ENCODE data around the gene RAD51C. TPM values are rescaled to one million over a fixed set of nuclear protein-coding genes. Genes with fewer than 3 reads are reported as not detected.
A peak's percentile ranks its signal among the peaks of the same experiment; 100 is the strongest.
"Not testable (repeated sequence)": the region's sequence is repeated elsewhere in the genome, so short reads cannot be mapped to it uniquely, and the experiment has no call there.

The RAD51C gene
- total and polyA plus RNA-seq, 2 donors, result 26.7 to 33.7 TPM

DNA sequence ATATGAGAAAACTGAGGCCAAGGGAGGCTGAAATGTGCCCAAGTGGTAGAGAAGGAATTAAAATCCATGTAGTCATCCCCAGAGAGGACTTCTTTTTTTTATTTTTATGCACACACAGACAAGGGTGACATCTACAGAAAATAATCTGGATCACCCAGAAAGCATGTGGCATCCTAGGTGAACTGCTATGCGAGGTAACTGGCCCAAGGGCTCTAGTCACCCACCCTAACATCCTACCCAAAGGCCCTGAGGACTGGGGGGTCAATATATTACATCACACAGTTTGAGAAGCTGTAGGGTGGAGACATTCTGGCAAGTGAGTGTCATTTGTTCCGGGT, 23.8 kb upstream of the RAD51C start:
- 86% methylated on average over 2 of the region's 2 CpGs for WGBS
- Histone ChIP-seq H3K4me1 (ENCODE audit: insufficient read depth) (peaks cover 2% of the 10 kb centered on the region), H3K27ac (ENCODE audit: low read depth) (no peak overlapping the region), H3K4me3 (ENCODE audit: low read depth, low read length) (no peak overlapping the region), H3K36me3 (ENCODE audit: insufficient read depth) (no peaks in the 10 kb centered on the region)
- DNase-seq (ENCODE audit: extremely low spot score), result no peak

DNA sequence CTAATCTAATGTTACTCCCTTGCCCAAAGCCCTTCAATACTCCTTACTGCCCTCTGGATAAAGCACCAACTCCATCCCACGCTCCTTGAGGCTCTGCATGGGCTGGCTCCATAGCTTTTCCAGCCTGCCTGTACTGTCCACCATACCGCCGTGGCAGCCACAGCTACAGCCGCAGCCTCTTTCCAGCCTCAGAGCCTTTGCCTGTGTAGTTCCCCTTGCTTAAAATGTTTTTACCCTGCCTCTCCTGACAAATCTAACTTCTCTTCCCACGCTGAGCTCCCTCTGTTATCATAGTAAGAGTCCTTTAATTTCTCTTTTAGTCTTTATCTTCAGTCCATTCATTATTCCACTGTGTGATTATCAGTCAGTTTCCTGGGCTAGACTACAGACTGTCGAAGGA, 22.5 kb upstream of the RAD51C start:
- Histone ChIP-seq H3K36me3 (ENCODE audit: insufficient read depth) (no peaks in the 10 kb centered on the region), H3K4me3 (ENCODE audit: low read depth, low read length) (no peak overlapping the region), H3K27ac (ENCODE audit: low read depth) (no peak overlapping the region), H3K4me1 (ENCODE audit: insufficient read depth) (peaks cover 2% of the 10 kb centered on the region)
- no peak for DNase-seq (ENCODE audit: extremely low spot score)
- 42% methylated on average over 6 of the region's 6 CpGs for WGBS

DNA sequence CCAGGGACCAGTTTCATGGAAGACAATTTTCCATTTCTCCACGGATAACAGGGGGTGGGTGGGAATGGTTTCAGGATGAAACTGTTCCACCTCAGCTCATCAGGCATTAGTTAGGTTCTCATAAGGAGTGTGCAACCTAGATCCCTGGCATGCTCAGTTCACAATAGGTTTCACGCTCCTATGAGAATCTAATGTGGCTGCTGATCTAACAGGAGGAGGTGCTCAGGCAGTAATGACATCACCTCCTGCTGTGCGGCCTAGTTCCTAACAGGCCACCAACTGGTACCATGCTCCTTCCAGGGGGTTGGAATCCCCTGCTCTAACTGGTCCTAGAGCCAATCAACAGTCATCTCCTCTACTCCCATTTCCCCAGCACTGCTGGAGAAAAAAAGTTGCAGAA, 20.4 kb upstream of the RAD51C start:
- 84% methylated on average over 3 of the region's 3 CpGs for WGBS
- no peaks in the 10 kb centered on the region for H3K4me1 ChIP-seq (ENCODE audit: insufficient read depth)
- no peak overlapping the region for H3K27ac ChIP-seq (ENCODE audit: low read depth)
- no peak overlapping the region for H3K4me3 ChIP-seq (ENCODE audit: low read depth, low read length)
- no peaks in the 10 kb centered on the region for H3K36me3 ChIP-seq (ENCODE audit: insufficient read depth)
- DNase-seq (ENCODE audit: extremely low spot score), result no peak

DNA sequence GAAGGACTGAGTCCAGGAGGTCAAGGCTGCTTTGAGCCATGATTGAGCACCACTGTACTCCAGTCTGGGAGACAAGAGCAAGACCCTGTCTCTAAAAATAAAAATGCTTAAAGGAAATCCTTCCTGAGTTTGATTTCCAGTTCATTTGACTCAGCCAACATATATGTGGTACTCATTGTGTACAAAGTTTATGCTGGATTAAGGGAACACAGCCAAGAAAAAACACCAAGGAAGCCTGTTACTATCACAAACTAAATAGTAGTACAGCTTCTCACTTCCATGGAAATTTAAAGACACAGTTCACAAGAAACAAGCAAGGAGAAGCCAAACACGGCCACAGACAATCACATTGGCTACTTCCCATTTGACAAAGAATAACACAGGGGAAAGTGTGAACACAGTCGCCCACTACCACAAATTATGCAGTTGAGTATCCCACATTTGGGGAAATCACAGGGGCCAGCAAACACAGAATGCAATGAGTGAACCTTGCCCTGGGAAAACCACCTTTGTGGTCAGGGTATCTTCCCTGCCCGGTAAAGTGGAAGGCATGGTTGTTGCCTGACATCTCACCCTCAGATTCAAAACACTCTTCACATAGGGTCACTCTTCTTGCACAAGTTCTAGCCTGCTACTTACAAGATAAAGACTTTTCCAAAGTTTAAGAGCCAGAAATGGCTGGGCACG, 15.1 kb upstream of the RAD51C start:
- H3K4me1 ChIP-seq (ENCODE audit: insufficient read depth), result no peaks in the 10 kb centered on the region
- no peak overlapping the region for H3K4me3 ChIP-seq (ENCODE audit: low read depth, low read length)

DNA sequence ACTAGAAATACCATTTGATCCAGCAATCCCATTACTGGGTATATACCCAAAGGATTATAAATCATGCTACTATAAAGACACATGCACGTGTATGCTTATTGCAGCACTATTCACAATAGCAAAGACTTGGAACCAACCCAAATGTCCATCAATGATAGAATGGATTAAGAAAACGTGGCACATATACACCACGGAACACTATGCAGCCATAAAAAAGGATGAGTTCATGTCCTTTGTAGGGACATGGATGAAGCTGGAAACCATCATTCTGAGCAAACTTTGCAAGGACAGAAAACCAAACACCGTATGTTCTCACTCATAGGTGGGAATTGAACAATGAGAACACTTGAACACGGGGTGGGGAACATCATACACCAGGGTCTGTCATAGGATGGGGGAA, 14.1 kb upstream of the RAD51C start:
- H3K4me1 ChIP-seq (ENCODE audit: insufficient read depth); DNase-seq (ENCODE audit: extremely low spot score); H3K27ac ChIP-seq (ENCODE audit: low read depth); H3K36me3 ChIP-seq (ENCODE audit: insufficient read depth); H3K4me3 ChIP-seq (ENCODE audit: low read depth, low read length): not testable (repeated sequence)
- WGBS, result 91% methylated on average over 5 of the region's 5 CpGs

More for the DNA sequence above, 15.1 kb upstream of the RAD51C start:
- 75% methylated on average over 4 of the region's 4 CpGs for WGBS
- H3K36me3 ChIP-seq (ENCODE audit: insufficient read depth), result no peaks in the 10 kb centered on the region
- no peak for DNase-seq (ENCODE audit: extremely low spot score)
- no peak overlapping the region for H3K27ac ChIP-seq (ENCODE audit: low read depth)

DNA sequence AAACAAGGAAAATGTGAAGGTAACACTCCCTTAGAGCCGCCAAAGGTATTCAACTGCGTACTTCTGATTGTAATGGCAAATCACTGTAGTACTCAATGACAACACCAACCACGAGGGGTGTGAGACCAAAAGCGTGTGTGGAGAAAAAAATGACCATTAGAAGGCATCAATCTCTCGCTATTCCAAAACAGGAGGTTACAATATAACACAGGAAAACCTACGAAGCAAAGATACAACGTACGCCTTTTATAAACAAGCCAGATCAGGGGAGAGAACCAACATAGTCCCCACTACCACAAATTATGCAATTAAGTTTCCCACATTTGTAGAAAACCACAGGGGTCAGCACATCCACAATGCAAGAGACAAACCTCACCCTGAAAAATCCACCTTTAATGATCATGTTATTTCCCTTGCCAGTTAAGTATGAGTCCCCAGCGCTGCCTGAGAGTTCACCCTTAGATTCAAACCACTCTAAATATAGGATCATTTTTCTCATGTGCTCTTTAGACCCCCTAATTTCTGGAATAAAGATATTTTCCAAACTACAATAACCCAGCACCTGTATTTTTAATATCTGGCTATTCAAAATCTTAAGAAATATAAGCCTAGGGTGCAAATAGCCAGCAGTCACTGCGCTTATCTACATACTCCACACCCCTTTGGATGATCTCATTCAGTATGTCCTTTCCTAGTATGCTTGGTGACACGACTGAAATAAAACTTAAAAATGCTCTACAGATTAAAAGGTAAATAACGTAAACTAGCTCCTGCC, 13.0 kb upstream of the RAD51C start:
- WGBS, result 51% methylated on average over 12 of the region's 12 CpGs
- no peak for DNase-seq (ENCODE audit: extremely low spot score)
- Histone ChIP-seq H3K27ac (ENCODE audit: low read depth) (no peak overlapping the region), H3K4me1 (ENCODE audit: insufficient read depth) (no peaks in the 10 kb centered on the region), H3K36me3 (ENCODE audit: insufficient read depth) (no peaks in the 10 kb centered on the region), H3K4me3 (ENCODE audit: low read depth, low read length) (no peak overlapping the region)

DNA sequence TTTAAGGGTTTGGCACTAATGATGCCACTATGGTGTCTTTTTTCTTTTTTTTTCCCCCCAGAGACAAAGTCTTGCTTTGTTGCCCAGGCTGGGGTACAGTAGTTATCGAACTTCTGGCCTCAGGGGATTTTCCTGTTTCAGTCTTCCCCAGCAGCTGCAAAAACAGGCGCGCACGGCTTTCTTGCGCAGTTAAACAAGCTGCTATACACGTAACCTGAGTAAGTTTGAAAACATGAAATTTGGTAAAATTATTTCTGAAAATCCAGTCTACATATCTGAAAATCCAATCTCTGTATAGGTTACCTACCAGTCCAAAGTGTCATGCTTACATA, 12.4 kb upstream of the RAD51C start:
- DNase-seq (ENCODE audit: extremely low spot score), result no peak
- no peak overlapping the region for H3K27ac ChIP-seq (ENCODE audit: low read depth)
- no peaks in the 10 kb centered on the region for H3K4me1 ChIP-seq (ENCODE audit: insufficient read depth)
- WGBS, result 85% methylated on average over 6 of the region's 6 CpGs
- H3K4me3 ChIP-seq (ENCODE audit: low read depth, low read length), result no peak overlapping the region
- no peaks in the 10 kb centered on the region for H3K36me3 ChIP-seq (ENCODE audit: insufficient read depth)

DNA sequence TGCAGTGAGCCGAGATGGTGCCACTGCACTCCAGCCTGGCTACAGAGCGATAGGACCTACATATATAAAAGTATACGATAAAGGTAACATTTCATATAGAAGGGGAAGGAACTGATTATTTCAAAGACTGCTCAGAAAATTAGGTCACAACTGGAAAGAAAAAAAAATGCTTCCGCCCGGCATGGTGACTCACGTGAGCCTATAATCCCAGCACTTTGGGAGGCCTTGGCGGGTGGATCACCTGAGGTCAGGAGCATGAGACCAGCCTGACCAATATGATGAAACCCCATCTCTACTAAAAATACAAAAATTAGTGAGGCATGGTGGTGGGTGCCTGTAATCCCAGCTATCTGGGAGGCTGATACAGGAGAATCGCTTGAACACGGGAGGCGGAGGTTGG, 8.4 kb upstream of the RAD51C start:
- WGBS, result 89% methylated on average over 10 of the region's 10 CpGs
- no peaks in the 10 kb centered on the region for H3K36me3 ChIP-seq (ENCODE audit: insufficient read depth)
- H3K4me3 ChIP-seq (ENCODE audit: low read depth, low read length), result no peak overlapping the region
- H3K4me1 ChIP-seq (ENCODE audit: insufficient read depth), result no peaks in the 10 kb centered on the region
- no peak overlapping the region for H3K27ac ChIP-seq (ENCODE audit: low read depth)
- DNase-seq (ENCODE audit: extremely low spot score), result no peak

DNA sequence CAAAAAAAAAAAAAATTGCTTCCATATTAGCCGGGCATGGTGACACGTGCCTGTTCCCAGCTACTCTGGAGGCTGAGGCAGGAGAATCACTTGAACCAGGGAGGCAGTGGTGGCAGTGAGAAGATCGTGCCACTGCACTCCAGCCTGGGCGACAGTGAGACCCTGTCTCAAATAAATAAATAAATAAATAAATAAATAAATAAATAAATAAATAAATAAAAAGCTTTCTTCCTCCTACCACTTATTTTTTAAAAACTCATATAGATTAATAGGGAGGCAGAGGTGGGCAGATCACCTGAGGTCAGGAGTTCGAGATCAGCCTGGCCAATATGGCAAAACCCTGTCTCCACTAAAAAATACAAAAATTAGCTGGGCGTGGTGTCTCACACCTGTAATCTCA, 7.9 kb upstream of the RAD51C start:
- WGBS, result 89% methylated on average over 6 of the region's 6 CpGs
- DNase-seq (ENCODE audit: extremely low spot score); H3K27ac ChIP-seq (ENCODE audit: low read depth); H3K4me3 ChIP-seq (ENCODE audit: low read depth, low read length); H3K4me1 ChIP-seq (ENCODE audit: insufficient read depth); H3K36me3 ChIP-seq (ENCODE audit: insufficient read depth): not testable (repeated sequence)

DNA sequence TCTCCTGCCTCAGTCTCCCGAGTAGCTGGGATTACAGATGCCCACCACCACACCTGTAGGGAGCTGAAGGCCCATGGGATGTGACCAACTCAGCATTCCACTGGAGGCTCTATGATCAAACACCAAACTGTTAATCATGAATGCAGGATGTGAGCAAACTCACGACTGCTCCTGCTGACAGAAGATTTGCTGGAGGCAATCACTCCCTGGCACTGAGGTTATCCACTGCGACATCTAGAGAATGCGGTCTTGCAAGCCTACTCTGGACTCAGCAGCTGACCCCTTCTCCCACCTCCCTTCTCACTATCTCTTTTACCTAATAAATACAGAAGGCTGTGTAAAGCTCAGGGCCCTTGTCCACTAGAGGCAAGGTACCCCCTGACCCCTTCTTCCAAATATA, 5.4 kb upstream of the RAD51C start:
- WGBS, result 69% methylated on average over 4 of the region's 4 CpGs
- Histone ChIP-seq H3K4me3 (ENCODE audit: low read depth, low read length) (no peak overlapping the region), H3K4me1 (ENCODE audit: insufficient read depth) (peaks cover 1% of the 10 kb centered on the region), H3K27ac (ENCODE audit: low read depth) (no peak overlapping the region), H3K36me3 (ENCODE audit: insufficient read depth) (no peaks in the 10 kb centered on the region)
- no peak for DNase-seq (ENCODE audit: extremely low spot score)

DNA sequence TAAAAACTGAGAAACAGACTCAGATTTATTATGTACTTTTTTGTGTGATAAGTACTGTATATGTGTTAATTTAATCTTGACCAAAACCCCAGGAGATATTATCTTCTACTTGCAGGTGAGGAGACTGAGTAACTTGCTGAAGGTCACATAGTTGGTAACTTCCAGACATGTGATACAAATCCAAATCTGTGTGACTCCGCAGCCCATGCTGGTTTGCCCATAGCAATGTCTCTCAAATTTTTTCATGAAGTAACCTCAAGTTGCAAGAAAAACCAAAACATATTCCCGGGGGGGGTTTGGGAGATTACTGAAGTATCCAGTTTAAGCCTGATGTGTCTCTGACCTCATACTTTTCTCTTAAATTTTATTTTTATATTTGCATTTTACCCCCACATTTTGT, 3.9 kb upstream of the RAD51C start:
- no peak overlapping the region for H3K4me3 ChIP-seq (ENCODE audit: low read depth, low read length)
- DNase-seq (ENCODE audit: extremely low spot score), result no peak
- WGBS, result 89% methylated on average over 2 of the region's 2 CpGs
- no peaks in the 10 kb centered on the region for H3K36me3 ChIP-seq (ENCODE audit: insufficient read depth)
- no peak overlapping the region for H3K27ac ChIP-seq (ENCODE audit: low read depth)
- H3K4me1 ChIP-seq (ENCODE audit: insufficient read depth), result peaks cover 1% of the 10 kb centered on the region

DNA sequence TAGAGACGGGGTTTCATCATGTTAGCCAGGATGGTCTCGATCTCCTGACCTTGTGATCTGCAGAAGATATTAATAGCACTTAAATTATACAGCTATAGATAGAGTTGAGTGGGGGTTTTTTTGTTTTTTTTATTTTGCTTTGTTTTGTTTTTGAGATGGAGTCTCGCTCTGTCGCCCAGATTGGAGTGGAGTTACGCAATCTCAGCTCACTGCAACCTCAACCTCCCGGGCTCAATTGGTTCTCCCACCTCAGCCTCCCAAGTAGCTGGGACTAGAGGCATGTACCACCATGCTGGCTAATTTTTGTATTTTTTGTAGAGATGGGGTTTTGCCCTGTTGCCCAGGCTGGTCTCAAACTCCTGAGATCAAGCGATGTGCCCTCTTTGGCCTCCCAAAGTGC, 2.4 kb upstream of the RAD51C start:
- not testable (repeated sequence) for H3K27ac ChIP-seq (ENCODE audit: low read depth); DNase-seq (ENCODE audit: extremely low spot score); H3K36me3 ChIP-seq (ENCODE audit: insufficient read depth); H3K4me1 ChIP-seq (ENCODE audit: insufficient read depth); H3K4me3 ChIP-seq (ENCODE audit: low read depth, low read length)
- WGBS, result 94% methylated on average over 7 of the region's 7 CpGs

DNA sequence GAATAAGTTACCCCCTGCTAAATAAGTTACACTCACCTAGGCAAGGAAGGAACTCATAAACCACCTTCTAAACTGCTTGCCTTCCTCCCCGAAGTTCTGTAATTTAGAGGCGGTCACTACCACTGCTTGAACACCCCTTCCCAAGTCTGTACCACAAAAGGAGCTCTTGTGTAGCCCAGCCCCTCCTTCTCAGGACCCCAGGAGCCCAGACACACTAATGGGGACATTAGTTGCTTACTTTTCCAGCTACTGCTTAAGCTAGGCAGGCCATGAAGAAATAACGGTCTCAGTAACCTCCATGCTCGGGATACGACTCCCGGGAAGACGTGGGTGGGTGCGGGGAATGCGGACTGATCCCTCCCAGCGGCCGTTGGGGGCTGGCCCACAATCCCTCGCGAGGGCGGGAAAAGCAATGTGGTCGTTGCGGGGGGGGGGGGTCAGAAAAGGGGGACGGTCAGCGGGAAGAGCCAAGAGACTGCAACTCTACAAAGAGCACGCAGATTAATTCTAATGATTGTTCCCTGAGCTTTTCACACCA, 632 bp upstream of the RAD51C start, which contains the start of gene TEX14:
Gene TEX14 (minus strand): TSS at position 345 of the 538 bp plus-strand sequence. CDS start 40,044 bp downstream, outside the sequence.
- Histone ChIP-seq H3K27ac (ENCODE audit: low read depth) (peak within 1 kb of the TSS; percentile 80), H3K4me3 (ENCODE audit: low read depth, low read length) (peak within 1 kb of the TSS; percentile 66), H3K36me3 (ENCODE audit: insufficient read depth) (no peaks in the 10 kb centered on the region), H3K4me1 (ENCODE audit: insufficient read depth) (peaks cover 1% of the 10 kb centered on the region)
- no peak for DNase-seq (ENCODE audit: extremely low spot score)
- 86% methylated on average over 19 of the region's 19 CpGs for WGBS

DNA sequence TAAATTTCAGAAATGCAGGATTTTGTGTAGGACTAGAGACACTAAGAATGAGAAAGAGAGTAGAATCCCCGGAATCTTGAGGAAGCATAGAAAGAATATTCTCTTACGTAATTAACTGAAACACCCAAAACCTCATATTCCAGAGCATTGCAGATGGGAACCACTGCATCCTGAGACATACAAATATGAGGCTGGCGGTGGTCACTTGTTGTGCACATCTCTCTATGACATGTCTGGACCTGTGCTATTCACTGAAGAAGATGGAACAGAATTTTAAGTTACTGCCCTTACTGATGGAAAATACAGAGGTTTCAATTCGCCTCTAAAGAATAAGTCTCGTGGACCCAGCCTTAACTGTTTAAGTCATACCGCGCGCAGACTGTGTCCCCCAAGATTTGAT, 806 bp downstream of the RAD51C start:
- Histone ChIP-seq H3K27ac (ENCODE audit: low read depth) (no peak overlapping the region), H3K4me3 (ENCODE audit: low read depth, low read length) (peak overlapping the region; percentile 66), H3K4me1 (ENCODE audit: insufficient read depth) (peaks cover 1% of the 10 kb centered on the region), H3K36me3 (ENCODE audit: insufficient read depth) (no peaks in the 10 kb centered on the region)
- no peak for DNase-seq (ENCODE audit: extremely low spot score)
- WGBS, result 65% methylated on average over 8 of the region's 8 CpGs

Measured in urinary bladder (tissue), 4 donors.